ENCODE results near the gene ETFA.
"Not testable (repeated sequence)": the region's sequence is repeated elsewhere in the genome, so short reads cannot be mapped to it uniquely, and the experiment has no call there.

The ETFA gene

GRCh38 chr15:76267077-76267476 lies 44.2 kb downstream of the ETFA start:
- no peak for DNase-seq

DNA sequence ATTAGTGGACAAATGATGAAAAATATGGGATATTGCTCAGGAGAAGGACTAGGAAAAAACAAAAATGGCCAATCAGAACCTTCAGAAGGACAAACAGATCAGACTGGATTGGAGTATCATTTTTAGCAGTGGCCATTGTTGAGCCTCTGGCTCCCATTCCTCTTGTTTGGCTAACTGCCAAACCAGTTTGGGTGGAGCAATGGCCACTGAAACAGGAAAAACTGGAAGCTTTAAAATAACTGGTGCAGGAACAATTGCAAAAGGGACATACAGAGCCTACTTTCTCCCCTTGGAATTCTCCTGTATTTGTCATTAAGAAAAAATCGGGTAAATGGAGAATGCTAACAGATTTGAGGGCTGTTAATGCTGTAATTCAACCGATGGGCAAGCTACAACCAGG lies 45.5 kb downstream of the ETFA start:
- not testable (repeated sequence) for DNase-seq

GRCh38 chr15:76260246-76260938 lies 50.9 kb downstream of the ETFA start:
- no peak for DNase-seq

DNA sequence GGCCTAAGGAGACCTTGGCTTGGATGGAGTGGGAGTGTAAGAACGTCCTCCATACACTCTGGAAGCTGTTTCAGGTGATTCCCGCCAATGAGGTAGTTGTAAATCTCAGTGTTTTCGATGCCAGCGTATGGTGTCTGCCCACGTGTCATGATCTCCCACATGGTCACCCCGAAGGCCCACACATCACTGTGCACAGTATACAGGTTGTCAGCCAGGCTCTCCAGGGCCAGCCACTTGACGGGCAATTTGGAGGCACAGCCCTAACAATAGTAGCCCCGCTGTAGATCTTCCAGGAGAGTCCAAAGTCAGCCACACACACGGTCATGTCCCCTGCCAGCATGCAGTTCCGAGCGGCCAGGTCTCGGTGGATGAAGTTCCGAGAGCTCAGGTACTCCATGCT lies 51.9 kb downstream of the ETFA start:
- no peak for DNase-seq

GRCh38 chr15:76258460-76258859 lies 52.8 kb downstream of the ETFA start:
- DNase-seq = no peak

DNA sequence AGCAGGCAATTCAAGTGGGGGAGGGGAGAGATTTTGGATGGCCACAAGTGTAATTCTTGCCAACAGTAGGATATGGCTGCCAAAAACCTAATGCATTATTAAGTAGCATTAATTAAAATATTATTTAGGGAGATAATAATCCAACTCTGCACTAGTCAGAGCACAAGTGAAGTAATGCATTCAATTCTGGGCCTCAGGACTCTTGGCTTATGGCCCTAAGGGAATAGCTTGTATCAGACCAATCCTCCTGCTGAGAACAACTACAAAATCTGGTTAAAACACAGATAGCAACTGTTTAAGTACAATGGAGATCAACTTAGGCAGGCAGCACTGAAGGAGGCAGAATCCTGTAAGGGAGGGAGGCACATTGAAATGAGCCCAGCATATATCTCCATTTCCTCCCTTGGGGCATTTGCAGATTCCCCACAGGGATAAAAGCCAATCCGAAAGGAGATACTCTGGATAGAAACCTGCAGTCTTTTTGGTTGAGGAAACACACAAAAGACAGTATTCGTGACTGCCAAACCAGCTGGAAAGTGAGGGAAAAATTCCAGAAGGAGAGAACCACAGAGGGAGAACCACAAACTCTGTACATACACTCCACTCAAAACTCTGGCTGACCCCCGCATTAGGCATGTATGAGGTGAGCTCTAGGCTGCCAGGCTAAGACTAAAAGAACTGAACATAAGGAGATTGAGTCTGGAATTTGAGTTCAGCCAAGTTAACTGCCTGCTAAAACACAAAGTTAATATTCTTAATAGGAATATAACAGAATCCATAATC lies 57.4 kb downstream of the ETFA start:
- DNase-seq = no peak

DNA sequence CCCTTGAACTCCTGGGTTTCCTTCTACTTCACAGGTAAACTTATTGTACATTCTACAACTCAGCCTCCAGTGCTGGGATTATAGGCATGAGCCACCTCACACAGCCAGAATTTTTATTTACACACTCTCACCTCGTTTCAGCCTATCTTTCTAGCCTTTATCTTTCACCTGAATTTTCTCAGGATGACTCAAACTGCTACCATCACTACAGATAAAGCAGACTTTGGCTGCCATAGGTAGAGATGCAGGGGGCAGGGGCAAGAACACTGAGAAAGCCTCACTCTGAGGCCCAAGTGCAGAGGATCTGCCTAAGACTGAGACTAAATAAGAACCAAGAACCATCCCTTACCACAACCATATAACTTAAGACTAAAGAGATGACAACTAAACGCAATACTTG lies 59.0 kb downstream of the ETFA start:
- DNase-seq = no peak

GRCh38 chr15:76251717-76252116 lies 59.6 kb downstream of the ETFA start:
- DNase-seq = no peak

GRCh38 chr15:76245072-76245610 lies 66.1 kb downstream of the ETFA start:
- DNase-seq = no peak

- no peak for DNase-seq
These were observed 71.5 kb downstream of the ETFA start for GRCh38 chr15:76239786-76240185.

- DNase-seq = no peak
These were observed 74.9 kb downstream of the ETFA start for GRCh38 chr15:76236350-76236749.

- DNase-seq = peak; percentile 29
These were observed 76.0 kb downstream of the ETFA start for GRCh38 chr15:76235186-76235826.

GRCh38 chr15:76234337-76234889 lies 76.9 kb downstream of the ETFA start:
- no peak for DNase-seq

DNA sequence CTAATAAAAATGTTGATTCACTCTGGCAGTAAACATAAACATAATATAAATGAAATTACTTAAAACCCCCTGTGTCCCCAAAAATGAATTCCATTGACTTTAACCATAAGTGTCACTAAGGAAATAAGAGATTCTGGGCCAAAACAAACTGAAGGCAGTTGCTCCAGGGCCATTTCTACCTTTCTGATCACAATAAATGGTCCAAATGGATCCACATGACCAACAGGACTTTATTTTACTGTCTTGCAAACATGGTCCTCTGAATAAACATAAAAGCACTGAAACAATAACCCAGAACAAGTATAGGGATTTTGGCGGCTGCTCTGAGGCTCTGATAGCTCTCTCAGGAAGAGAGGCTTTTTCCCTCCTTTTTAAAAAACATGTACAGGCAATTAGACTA lies 77.3 kb downstream of the ETFA start:
- DNase-seq = no peak

DNA sequence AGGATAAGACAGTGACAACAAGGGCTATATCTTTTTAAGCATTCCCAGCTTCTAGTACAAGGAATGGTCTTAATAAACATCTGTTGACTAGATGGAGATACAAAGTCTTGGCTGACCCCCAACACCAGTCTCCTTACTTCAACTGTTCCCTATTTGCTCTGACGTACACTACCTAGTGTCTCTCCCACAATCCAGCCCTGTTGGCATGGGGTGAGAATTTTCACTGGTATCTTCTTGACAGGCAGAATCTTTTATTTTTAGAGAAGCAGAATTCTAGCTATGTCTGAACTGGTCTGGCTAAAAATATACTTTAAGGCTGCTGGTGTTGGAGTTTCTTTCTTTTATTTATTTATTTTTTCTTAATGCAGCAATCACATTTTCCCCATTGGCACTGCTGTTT lies 82.0 kb downstream of the ETFA start:
- DNase-seq = no peak

GRCh38 chr15:76223521-76223920 lies 87.7 kb downstream of the ETFA start:
- no peak for DNase-seq

- DNase-seq = no peak
These were observed 89.1 kb downstream of the ETFA start for GRCh38 chr15:76222159-76222558.

DNA sequence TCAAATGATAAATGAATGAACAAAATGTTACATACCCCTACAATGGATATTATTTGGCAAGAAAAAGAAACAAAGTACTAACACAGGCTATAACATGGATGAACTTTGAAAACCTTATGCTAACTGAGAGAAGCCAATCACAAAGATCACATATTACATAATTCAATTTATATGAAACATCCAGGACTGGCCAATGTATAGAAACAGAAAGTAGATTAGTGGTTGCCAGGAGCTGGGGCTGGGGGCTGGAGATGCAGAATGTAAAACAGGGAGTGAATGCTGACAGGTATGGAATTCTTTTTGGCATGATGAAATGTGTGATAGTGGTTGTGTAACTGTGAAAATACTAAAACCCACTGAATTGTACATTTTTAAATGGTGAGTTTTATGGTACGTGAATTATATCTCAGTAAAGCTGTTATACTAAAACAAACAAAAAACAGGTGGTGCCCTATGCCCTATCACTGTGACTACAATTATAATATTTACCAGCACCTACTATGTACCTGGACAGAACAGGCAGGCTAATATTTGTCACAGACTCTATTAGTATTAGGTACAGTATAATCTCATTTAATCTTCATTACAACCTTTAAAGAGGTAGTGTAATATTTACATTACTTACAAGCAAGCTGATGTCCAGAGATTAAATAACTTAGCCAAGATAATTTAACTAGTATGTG lies 90.0 kb downstream of the ETFA start:
- DNase-seq = no peak

GRCh38 chr15:76217882-76218217 lies 93.4 kb downstream of the ETFA start:
- no peak for DNase-seq

GRCh38 chr15:76217029-76217881 lies 94.0 kb downstream of the ETFA start:
- no peak for DNase-seq

DNA sequence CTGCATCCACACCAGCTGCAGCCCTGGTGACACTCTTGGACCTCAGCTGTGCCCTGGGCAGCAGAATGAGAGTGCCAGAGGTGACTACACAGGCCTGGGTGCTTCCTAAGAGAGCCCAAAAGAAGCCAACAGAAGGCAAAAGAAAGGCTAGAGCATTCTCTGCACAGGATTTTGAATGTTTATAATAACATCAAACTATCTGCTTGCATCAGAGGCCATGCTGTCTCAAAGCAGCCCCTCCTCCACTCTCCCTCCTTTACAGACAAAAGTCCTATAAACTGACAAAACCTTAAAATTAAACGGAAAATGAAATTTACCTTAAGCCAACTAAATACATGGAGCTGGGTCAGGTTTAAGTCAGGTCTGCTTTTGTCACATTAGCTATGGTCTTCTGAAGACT lies 95.6 kb downstream of the ETFA start:
- no peak for DNase-seq

- no peak for DNase-seq
These were observed 101.3 kb downstream of the ETFA start for GRCh38 chr15:76209942-76210341.

Measured in NCI-H510A treated with DMSO at 0.1 percent for 48 hours (cell line).